Activated CD8-positive, alpha-beta memory T cell treated with anti-CD3 and anti-CD28 coated beads, Interleukin-2, amount 10 ng/mL, durations not matched to agents 7 days and 5 days (primary cell): ENCODE measurements around the gene GALNT18. TPM values are rescaled to one million over a fixed set of nuclear protein-coding genes. Genes with fewer than 3 reads are reported as not detected.
A peak's percentile ranks its signal among the peaks of the same experiment; 100 is the strongest.

ENCODE experiments used
- ATAC-seq: fragments of 150-1000 bp; cut with Tn5 transposase; one replicate; pipeline ENCODE4 v1.10.0; 2021; ENCODE audit warnings: moderate library complexity
- CTCF ChIA-PET: fragments of 350-600 bp; sonication (Branson Sonifier 250); formaldehyde crosslinking; loops from one replicate; lab custom pipeline; 2021; ENCODE audit warnings: antibody characterized with exemption; lab: Charles Lee
- DNase-seq: peaks from one replicate; pipeline ENCODE4 v3.0.0-alpha.2; 2020
- H3K27ac Mint-ChIP-seq: one replicate; pipeline ENCODE4 v1.8.0; 2021; ENCODE audit warnings: mild to moderate bottlenecking, mixed read lengths
- H3K27me3 Mint-ChIP-seq: one replicate; pipeline ENCODE4 v1.8.0; 2021; ENCODE audit warnings: mixed read lengths
- H3K36me3 Mint-ChIP-seq: one replicate; pipeline ENCODE4 v1.8.0; 2021; ENCODE audit warnings: mild to moderate bottlenecking, mixed read lengths
- H3K4me1 Mint-ChIP-seq: one replicate; pipeline ENCODE4 v1.8.0; 2021; ENCODE audit warnings: mixed read lengths
- H3K4me3 Mint-ChIP-seq: one replicate; pipeline ENCODE4 v1.8.0; 2021; ENCODE audit warnings: mild to moderate bottlenecking, moderate library complexity, mixed read lengths
- H3K9me3 Mint-ChIP-seq: one replicate; pipeline ENCODE4 v1.8.0; 2022; ENCODE audit warnings: low read depth, mixed read lengths
- total RNA-seq, 2 experiments: library from RNA; stranded (reverse); gene quantifications; one replicate each; pipeline ENCODE4 v1.2.3, GENCODE V29; 2021

Gene GALNT18
- total RNA-seq, 2 experiments from 2014 or later: 0.32 to 0.70 TPM

DNA sequence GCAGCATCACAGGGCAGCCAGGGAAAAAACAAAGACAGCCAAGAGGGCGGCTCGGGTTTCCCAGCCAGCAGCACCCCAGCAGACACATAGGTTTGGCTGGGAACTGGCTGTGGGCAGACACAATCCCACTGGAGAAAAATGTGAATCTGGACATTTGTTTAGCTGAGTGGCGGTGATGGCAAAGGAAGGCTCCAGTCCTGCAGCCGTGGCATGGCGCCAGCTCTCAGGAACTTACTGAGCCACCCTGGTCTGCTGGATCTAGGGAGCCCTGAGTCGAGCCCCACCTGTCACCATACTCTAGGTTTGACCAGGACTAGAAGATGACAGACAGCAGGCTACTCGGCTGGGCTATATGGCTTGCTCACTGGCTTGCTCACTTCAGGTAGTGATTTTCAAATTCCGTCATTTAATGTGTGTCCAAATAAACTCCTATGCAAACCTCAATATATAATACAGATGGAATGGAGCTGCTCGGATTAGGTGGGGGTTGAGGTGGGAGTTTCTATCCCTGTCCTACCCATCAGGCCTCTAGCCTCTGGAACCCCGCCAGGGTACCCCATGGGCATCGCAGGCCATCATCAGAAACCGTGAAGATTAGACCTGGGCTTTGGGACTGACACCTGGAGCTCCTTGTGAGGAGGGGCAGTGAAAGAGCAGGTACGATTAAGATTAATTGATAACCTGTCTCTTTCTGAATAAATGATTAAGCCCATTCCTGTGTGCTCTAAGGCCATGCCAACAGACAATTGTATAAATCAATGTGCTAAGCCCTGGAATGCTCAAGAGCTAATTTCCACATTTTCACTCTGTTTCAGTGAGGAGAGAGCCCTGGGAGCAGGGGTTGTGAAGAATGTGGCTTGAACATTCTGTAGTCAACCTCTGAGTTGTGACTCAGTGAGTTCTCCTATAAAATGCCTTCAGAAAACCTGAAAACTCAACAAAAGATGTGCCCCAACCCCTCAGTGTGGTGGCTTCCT, 42.5 kb downstream of the GALNT18 start:
- CTCF ChIA-PET: no interaction called here
- Mint-ChIP-seq H3K27ac (no peak overlapping the region), H3K9me3 (no peaks in the 10 kb centered on the region), H3K4me1 (peaks cover 5% of the 10 kb centered on the region), H3K36me3 (no peaks in the 10 kb centered on the region), H3K4me3 (no peak overlapping the region), H3K27me3 (peaks cover 7% of the 10 kb centered on the region)
- peak; percentile 19 for DNase-seq
- no peak for ATAC-seq

DNA sequence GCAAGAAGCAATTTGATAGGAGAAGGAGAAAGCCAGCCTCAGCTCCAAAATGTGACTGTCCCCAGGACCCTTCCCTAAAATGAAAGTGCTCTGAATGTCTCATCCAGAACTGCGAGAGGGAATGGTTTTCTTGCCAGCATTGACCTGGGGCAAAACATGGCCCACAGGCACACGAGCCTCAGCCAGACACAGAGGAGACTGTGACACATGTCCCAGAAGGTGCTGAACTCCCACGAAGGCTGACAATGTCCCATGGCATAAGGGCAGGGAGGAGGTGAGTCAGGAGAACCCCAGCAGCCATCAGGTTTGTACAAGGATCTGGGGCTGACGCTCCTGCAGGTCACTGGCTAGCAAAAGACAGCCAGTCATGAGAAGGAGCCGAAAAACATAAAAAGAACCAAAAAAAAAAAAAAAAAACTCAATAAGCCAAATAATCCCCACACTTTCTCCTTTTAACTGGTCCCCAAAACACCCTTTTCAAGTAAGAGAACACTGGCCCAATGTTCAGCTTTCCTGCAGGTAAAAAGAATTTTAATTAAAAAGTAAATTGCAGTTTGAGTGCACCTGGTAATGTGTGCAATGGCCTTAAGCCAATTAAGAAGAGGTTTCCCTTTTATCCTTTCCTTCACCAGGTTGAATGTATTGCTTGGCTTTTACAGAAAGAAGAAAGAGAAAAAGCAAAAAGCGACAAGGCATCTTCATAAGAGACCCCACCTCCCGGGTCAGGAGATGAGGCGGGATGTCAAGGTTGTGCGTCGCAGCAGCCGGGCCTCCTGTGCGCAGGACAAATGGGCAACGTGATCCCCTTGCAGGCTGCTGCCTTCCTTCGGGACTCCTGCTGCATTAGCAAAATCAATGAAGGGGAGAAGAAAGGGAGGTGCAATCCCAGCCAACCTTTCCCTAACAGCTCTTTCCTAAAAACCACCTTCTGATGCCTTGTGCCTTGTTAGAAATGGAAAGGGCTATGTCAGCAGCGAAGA, 43.6 kb downstream of the GALNT18 start:
- ATAC-seq (no peak), DNase-seq (peak; percentile 15)
- peaks cover 5% of the 10 kb centered on the region for H3K4me1 Mint-ChIP-seq
- no peak overlapping the region for H3K4me3 Mint-ChIP-seq
- no peaks in the 10 kb centered on the region for H3K36me3 Mint-ChIP-seq
- CTCF ChIA-PET: no interaction called here
- H3K9me3 Mint-ChIP-seq: no peaks in the 10 kb centered on the region
- H3K27ac Mint-ChIP-seq: no peak overlapping the region
- peaks cover 2% of the 10 kb centered on the region for H3K27me3 Mint-ChIP-seq

DNA sequence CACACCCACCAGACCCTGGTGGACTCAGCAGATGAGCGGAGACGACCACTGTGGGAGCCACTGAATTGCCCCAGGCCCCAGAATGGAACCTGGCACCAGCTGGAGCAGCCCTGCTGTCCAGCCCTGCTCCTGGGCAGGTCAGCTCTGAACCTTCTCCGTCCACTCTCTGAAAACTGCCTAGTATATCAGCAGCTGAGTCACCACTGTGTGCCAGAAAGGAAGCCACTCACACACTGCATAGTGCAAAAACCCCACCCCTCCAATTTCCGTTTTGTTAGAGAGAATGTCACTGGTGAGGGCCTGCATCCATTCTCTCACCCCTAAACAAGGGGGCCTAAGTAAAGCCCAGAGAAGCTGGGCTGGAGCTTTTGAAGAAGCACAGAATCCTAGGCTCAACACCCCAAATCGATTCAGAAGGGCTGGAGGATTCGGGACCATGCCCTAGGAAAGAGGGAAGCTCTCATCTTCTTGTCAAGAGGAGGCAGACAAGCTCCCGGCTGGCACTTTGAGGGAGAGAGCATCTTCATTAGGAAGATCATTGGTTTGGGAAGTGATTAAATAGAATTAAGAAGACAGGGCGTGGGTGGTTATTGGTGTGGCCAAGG, 44.5 kb downstream of the GALNT18 start:
- Mint-ChIP-seq H3K4me3 (no peak overlapping the region), H3K36me3 (no peaks in the 10 kb centered on the region), H3K27ac (no peak overlapping the region), H3K9me3 (no peaks in the 10 kb centered on the region), H3K4me1 (peaks cover 5% of the 10 kb centered on the region), H3K27me3 (peaks cover 2% of the 10 kb centered on the region)
- CTCF ChIA-PET: no interaction called here
- ATAC-seq: no peak
- peak; percentile 27 for DNase-seq

DNA sequence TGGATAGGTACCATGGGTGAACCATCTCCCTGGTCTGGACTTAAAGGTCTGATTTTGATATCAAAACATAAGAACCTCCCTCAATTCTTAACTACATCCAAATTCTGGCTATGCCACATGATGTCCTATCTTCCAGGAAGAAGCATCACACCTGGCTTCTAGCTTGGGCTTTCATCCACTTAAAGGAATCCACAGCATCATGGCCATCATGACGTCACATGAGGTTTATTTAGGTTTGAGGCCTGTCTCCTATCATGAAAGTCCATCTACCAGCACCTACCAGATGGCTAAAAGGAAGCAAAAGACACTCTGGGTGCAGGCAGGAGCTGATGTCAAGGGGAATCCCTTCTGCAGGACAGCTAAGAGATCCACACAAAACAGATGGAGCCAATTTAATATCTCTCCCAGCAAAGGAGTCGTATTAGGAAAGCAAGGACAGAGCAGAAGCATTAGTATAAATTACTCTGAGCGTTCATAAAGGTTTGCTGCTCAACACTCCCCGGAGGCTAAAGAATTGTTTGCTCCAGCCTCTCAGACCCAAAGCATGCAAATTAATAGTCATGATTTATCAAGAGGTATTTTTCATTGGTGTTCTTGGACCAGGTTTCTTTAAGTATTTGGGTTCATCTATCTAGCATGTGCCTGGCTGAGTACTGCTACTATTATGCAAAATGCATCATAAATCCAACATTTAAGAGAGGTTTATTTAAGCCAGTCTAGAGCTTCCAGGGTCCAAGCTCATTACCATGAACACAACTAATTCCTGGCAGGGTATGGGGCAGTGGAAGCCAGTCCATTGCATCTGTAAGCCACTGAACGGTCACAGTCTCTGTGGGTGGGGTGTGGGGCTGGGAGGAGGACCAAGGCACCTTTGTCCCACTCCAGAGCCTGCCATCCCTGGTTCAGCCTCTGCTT, 47.2 kb downstream of the GALNT18 start:
- peak; percentile 19 for DNase-seq
- Mint-ChIP-seq H3K36me3 (no peaks in the 10 kb centered on the region), H3K4me1 (peaks cover 14% of the 10 kb centered on the region), H3K4me3 (no peak overlapping the region), H3K27me3 (peaks cover 4% of the 10 kb centered on the region), H3K27ac (no peak overlapping the region), H3K9me3 (no peaks in the 10 kb centered on the region)
- ATAC-seq: no peak
- CTCF ChIA-PET: no interaction called here

DNA sequence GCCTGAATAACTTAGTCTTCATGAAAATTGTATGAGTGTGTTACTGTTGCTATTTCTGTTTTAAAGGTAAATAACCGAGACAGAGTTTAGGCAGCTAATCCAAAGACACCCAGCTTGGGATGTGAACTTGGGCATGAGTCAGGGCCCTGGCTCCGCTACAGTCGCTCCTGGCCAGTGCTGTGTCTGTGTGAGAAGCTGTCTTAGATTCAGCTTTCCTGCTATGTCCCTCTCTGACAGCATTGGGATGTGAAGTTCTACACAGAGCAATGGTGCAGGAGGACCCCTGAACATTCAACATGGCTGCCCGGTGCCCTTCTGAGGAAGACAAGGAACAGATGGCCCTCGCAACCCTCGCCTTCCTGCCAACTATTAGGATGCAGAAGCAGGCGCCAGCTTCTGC, 49.4 kb downstream of the GALNT18 start:
- CTCF ChIA-PET: no interaction called here

DNA sequence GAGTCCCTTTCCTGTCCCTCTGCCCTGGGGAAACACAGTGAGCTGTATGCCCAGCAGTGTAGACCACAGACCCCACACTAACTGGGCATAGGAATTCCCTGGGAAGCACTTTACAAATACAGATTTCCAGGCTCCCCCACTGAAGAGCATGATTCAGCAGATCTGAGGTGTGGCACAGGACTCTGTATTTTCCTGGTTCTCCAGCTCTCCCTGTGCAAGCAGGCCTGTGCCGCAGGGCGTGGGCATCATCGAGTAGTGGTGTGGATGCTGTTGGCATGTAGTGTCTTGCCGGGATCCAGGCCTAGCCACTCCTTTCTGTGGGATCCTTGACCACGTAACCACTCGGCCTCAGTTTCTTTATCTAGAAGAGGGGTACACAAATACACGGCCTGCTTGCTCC, 49.9 kb downstream of the GALNT18 start:
- CTCF ChIA-PET: no interaction called here
- Mint-ChIP-seq H3K27me3 (peaks cover 4% of the 10 kb centered on the region), H3K4me1 (peaks cover 29% of the 10 kb centered on the region), H3K9me3 (no peaks in the 10 kb centered on the region), H3K27ac (no peak overlapping the region), H3K36me3 (no peaks in the 10 kb centered on the region), H3K4me3 (no peak overlapping the region)
- DNase-seq (no peak), ATAC-seq (no peak)

More for the DNA sequence above, 49.4 kb downstream of the GALNT18 start:
- Mint-ChIP-seq H3K36me3 (no peaks in the 10 kb centered on the region), H3K4me3 (no peak overlapping the region), H3K4me1 (peaks cover 31% of the 10 kb centered on the region), H3K27me3 (peaks cover 4% of the 10 kb centered on the region), H3K9me3 (no peaks in the 10 kb centered on the region), H3K27ac (no peak overlapping the region)
- DNase-seq (no peak), ATAC-seq (no peak)

DNA sequence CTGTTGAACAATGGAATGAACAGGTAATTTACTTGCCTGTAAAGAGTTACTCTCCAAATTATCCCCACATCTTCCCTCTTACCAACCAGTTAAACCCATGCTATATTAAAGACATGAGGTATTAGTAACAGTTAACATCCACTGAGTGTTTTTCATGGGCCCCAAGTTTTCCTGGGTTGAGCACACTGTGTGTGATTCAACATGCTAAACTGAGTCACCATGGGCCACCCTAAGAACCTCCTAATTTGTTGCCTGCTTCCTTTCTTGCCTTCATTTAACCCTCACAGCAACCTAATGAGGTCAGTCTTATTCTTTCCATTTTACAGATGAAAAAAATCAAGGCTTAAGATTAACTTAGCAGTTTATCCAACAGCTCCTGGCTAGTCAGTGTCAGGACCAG, 51.0 kb downstream of the GALNT18 start:
- DNase-seq (no peak), ATAC-seq (no peak)
- Mint-ChIP-seq H3K9me3 (no peaks in the 10 kb centered on the region), H3K36me3 (no peaks in the 10 kb centered on the region), H3K27ac (no peak overlapping the region), H3K4me3 (no peak overlapping the region), H3K4me1 (peaks cover 29% of the 10 kb centered on the region), H3K27me3 (peaks cover 8% of the 10 kb centered on the region)
- CTCF ChIA-PET: no interaction called here

DNA sequence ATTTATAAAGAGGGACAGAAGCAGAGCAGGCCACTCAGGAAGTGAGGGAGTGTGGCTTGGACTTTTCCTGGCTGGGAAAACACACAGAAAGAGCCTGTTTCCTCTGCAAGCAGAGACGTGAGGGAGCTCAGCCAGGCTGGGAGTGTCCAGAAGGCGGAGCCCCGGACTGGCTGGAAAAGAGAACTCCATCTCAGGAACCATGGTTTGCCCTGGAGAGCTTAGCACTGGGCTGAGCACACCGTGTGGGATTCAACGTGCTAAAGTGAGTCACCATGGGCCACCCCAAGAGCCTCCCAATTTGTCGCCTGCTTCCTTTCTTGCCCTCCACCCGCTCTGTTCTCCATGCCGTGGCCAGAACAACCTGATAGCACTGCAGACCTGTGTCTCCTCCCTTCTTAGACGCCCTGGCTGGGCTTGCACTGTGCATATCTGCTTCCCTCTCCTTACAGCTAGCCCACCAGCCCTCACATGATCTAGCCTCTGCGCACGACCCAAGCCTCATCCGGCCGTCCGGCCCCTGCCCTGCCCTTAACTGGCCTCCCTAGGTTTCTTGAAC, 51.8 kb downstream of the GALNT18 start:
- ATAC-seq: no peak
- Mint-ChIP-seq H3K27me3 (peaks cover 16% of the 10 kb centered on the region), H3K4me3 (no peak overlapping the region), H3K36me3 (no peaks in the 10 kb centered on the region), H3K27ac (no peak overlapping the region), H3K9me3 (no peaks in the 10 kb centered on the region), H3K4me1 (peaks cover 29% of the 10 kb centered on the region)
- no peak for DNase-seq
- CTCF ChIA-PET: no interaction called here

DNA sequence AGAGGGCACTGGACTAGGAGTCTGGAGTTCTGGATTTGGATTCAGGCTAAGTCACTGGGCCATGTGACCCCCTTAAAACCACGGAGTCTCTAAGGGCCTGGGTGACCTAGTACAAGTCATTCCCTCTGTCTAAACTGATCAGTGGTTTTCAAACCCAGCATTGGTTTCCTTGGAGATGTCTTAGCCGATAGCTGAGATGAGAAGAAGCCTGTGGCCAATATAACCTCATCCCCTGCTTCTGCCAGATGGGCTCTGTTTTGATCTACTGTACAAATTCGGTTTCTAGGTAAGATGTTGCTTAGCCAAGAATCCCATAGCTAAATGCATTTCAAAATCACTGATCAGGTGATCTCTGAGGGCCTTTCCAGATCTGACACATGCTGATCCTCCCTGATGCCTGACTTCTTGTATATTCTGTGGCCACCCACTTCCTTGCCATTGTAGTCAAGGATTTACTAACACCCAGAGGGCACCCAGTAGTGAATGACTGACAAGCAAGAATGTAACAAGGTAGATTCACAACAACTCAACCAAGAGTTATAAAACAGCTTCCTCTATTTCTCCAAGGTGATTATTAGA, 53.1 kb downstream of the GALNT18 start:
- CTCF ChIA-PET: no interaction called here
- no peak overlapping the region for H3K27ac Mint-ChIP-seq
- H3K4me3 Mint-ChIP-seq: no peak overlapping the region
- H3K9me3 Mint-ChIP-seq: no peaks in the 10 kb centered on the region
- ATAC-seq: peak; percentile 68
- DNase-seq: peak; percentile 44
- H3K4me1 Mint-ChIP-seq: peaks cover 29% of the 10 kb centered on the region
- H3K36me3 Mint-ChIP-seq: no peaks in the 10 kb centered on the region
- peaks cover 18% of the 10 kb centered on the region for H3K27me3 Mint-ChIP-seq

DNA sequence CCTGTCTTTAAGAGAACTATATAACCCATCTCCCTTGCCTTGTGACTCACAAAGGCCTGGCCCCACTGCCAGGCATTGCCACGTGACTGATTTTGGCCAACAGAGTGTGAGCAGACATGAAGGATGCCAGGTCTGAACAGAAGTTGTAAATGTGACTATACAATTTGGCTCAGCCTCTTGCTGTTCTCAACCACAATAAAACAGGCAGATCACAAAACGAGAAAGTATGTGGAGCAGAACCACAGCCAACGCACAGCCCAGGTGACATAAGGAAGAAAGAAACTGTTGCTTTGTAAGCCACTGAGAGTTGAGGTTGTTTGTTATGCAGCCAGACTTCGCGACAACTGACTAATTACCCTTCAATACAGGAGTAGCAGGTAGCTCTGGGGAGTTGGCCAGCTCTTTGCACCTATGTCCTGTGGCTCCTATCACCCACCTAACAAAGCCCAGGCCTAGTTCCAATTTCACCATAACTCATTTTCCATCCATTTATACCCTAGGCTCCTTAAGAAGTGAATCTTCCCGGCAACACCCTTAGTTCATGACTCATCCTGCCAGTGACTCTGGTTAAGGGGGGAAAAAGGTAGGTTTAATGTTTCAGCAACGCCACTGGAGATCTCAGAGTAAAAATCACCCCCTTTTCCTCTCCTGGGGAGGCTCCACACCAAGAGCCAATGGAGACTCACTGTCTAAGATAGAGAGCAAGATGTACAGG, 53.7 kb downstream of the GALNT18 start:
- Mint-ChIP-seq H3K4me3 (no peak overlapping the region), H3K27me3 (peaks cover 18% of the 10 kb centered on the region), H3K9me3 (no peaks in the 10 kb centered on the region), H3K27ac (no peak overlapping the region), H3K36me3 (no peaks in the 10 kb centered on the region), H3K4me1 (peaks cover 29% of the 10 kb centered on the region)
- DNase-seq: peak; percentile 41
- CTCF ChIA-PET: no interaction called here
- ATAC-seq: peak; percentile 40

DNA sequence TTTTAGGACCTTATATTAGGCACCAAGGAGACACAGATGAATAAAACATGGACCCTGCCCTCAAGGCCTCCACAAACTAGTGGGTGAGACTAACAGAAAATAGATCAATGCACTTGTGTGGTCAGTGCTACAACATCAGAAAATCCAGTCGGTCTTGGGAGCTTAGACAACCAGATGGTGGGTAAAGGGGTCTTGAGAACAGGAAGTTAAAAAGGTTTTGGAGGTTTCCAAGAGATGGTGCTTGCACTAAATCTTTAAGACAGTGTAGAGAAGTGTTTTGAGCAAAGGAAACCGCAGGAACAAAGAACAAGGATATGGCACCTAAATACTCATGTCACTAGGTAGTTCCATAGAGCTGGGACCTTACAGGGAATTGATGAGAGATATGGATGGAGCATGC, 56.2 kb downstream of the GALNT18 start:
- CTCF ChIA-PET: no interaction called here
- no peak for DNase-seq
- no peak for ATAC-seq
- Mint-ChIP-seq H3K27me3 (peaks cover 19% of the 10 kb centered on the region), H3K27ac (no peak overlapping the region), H3K9me3 (no peaks in the 10 kb centered on the region), H3K36me3 (no peaks in the 10 kb centered on the region), H3K4me1 (peaks cover 27% of the 10 kb centered on the region), H3K4me3 (no peak overlapping the region)
